Effector memory CD8-positive, alpha-beta T cell (primary cell): ENCODE data around the gene CIAO2B.
A peak's percentile ranks its signal among the peaks of the same experiment; 100 is the strongest.
"Not testable (repeated sequence)": the region's sequence is repeated elsewhere in the genome, so short reads cannot be mapped to it uniquely, and the experiment has no call there.

Source experiments
- ATAC-seq: fragments of 150-1000 bp; cut with Tn5 transposase; replicated peaks from 2 replicates; pipeline ENCODE4 v1.10.0; 2021; ENCODE audit warnings: mild to moderate bottlenecking, moderate library complexity
- DNase-seq, 3 experiments: peaks; one replicate each; pipeline ENCODE4 v3.0.0; 2021
- H3K27ac Mint-ChIP-seq, 2 donors: one replicate each; pipeline ENCODE4 v1.8.0; 2022; ENCODE audit warnings: mild to moderate bottlenecking in 2 of 2, mixed read lengths in 2 of 2, moderate library complexity in 2 of 2
- H3K27me3 Mint-ChIP-seq, 2 donors: one replicate each; pipeline ENCODE4 v1.8.0; 2022; ENCODE audit warnings: mixed read lengths in 2 of 2
- H3K36me3 Mint-ChIP-seq: one replicate; pipeline ENCODE4 v1.8.0; 2022; ENCODE audit warnings: mild to moderate bottlenecking, moderate library complexity, mixed read lengths; ENCODE audit not compliant: insufficient read depth
- H3K4me1 Mint-ChIP-seq, 2 donors: one replicate each; pipeline ENCODE4 v1.8.0; 2022; ENCODE audit warnings: low read depth in 2 of 2, mixed read lengths in 2 of 2
- H3K4me3 Mint-ChIP-seq, 2 donors: one replicate each; pipeline ENCODE4 v1.8.0; 2022; ENCODE audit warnings: mild to moderate bottlenecking in 2 of 2, mixed read lengths in 2 of 2, moderate library complexity in 2 of 2
- H3K9me3 Mint-ChIP-seq, 2 donors: one replicate each; pipeline ENCODE4 v1.8.0; 2022; ENCODE audit warnings: mixed read lengths in 2 of 2

CIAO2B gene

GRCh38 chr16:66950971-66951790 is 17.0 kb upstream of the CIAO2B start:
- Mint-ChIP-seq H3K27ac (no peak overlapping the region), H3K4me3 (no peak overlapping the region), H3K27me3 (peaks cover 36 to 73% of the 10 kb centered on the region in 2 donors), H3K4me1 (peaks cover 23 to 26% of the 10 kb centered on the region in 2 donors), H3K9me3 (no peaks in the 10 kb centered on the region), H3K36me3 (peaks cover 3% of the 10 kb centered on the region)
- no peak for DNase-seq
- no peak for ATAC-seq

DNA sequence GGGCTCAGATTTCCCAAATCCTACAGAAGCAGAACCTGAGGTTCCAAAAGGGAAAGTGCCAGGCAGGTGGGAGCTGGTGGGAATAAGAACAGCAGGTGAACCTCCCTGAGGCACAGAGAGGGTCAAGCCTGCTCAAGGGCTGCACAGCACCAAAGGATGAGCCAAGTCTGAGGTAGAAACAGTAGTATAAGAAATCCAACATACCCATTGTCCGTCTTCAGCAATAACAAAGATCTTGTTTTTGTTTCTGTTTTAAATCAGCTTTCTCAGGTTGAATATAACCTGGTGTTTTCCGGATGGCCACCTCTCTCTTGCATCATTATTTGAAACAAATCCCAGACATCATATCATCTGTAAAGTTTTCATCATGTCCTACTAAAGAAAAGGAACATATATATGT is 16.2 kb upstream of the CIAO2B start:
- ATAC-seq: no peak
- Mint-ChIP-seq H3K27ac (no peak overlapping the region), H3K4me3 (no peak overlapping the region)

GRCh38 chr16:66949472-66949871 is 15.3 kb upstream of the CIAO2B start:
- H3K36me3 Mint-ChIP-seq: peaks cover 6% of the 10 kb centered on the region
- DNase-seq (no peak), ATAC-seq (no peak)
- H3K9me3 Mint-ChIP-seq: no peaks in the 10 kb centered on the region
- peaks cover 36 to 61% of the 10 kb centered on the region in 2 donors for H3K27me3 Mint-ChIP-seq
- no peak overlapping the region for H3K27ac Mint-ChIP-seq
- H3K4me3 Mint-ChIP-seq: peak overlapping the region in 1 of 2 donors; percentile 17
- peaks cover 23 to 26% of the 10 kb centered on the region in 2 donors for H3K4me1 Mint-ChIP-seq

More for the DNA sequence above, 16.2 kb upstream of the CIAO2B start:
- Mint-ChIP-seq H3K9me3 (no peaks in the 10 kb centered on the region), H3K27me3 (peaks cover 36 to 66% of the 10 kb centered on the region in 2 donors), H3K4me1 (peaks cover 23 to 26% of the 10 kb centered on the region in 2 donors), H3K36me3 (peaks cover 3% of the 10 kb centered on the region)
- DNase-seq: no peak

GRCh38 chr16:66948837-66949225 is 14.6 kb upstream of the CIAO2B start:
- ATAC-seq (no peak), DNase-seq (no peak)
- H3K4me3 Mint-ChIP-seq: peak overlapping the region; percentile 83 to 90
- H3K9me3 Mint-ChIP-seq: no peaks in the 10 kb centered on the region
- peaks cover 20 to 23% of the 10 kb centered on the region in 2 donors for H3K4me1 Mint-ChIP-seq
- peaks cover 7% of the 10 kb centered on the region for H3K36me3 Mint-ChIP-seq
- peak overlapping the region in 1 of 2 donors; percentile 60 for H3K27ac Mint-ChIP-seq
- H3K27me3 Mint-ChIP-seq: peaks cover 31 to 55% of the 10 kb centered on the region in 2 donors

DNA sequence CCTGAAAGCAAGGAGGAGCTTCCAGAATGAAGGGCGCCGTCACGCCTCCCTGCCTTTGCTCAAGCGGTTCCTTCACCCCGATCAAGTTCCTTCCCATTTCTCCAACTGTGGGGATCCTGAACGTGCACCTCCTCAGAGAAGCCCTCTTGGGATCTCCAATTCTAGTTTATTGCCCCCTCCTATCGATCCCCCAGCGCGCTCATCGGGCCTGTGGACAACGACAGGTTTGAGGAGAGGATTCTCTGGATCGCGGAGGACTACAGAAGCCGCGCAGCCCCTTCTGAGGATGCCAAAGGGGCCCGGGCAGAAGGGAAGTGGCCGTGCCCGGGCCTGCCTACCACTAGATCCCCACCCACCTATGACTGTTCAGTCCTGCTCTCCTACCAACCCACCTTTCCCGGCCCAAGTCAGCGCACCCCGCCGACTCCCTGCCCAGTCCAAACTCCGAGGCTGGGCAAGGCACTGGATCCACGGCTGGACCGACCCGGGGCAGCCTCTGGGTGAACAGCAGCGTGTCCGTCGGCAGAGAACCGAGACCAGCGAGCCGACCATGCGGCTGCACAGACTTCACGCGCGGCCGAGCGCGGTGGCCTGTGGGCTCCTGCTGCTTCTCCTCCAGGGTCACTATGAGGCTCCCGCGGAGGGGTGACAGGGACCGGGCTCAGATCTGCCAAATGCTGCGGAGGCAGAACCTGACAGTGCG is 14.1 kb upstream of the CIAO2B start:
- H3K4me3 Mint-ChIP-seq: peak overlapping the region; percentile 83 to 90
- peak overlapping the region in 1 of 2 donors; percentile 60 for H3K27ac Mint-ChIP-seq
- H3K27me3 Mint-ChIP-seq: peaks cover 27 to 50% of the 10 kb centered on the region in 2 donors
- H3K36me3 Mint-ChIP-seq: peaks cover 7% of the 10 kb centered on the region
- ATAC-seq: peak; percentile 18
- H3K9me3 Mint-ChIP-seq: no peaks in the 10 kb centered on the region
- no peak for DNase-seq
- H3K4me1 Mint-ChIP-seq: peaks cover 20 to 21% of the 10 kb centered on the region in 2 donors

DNA sequence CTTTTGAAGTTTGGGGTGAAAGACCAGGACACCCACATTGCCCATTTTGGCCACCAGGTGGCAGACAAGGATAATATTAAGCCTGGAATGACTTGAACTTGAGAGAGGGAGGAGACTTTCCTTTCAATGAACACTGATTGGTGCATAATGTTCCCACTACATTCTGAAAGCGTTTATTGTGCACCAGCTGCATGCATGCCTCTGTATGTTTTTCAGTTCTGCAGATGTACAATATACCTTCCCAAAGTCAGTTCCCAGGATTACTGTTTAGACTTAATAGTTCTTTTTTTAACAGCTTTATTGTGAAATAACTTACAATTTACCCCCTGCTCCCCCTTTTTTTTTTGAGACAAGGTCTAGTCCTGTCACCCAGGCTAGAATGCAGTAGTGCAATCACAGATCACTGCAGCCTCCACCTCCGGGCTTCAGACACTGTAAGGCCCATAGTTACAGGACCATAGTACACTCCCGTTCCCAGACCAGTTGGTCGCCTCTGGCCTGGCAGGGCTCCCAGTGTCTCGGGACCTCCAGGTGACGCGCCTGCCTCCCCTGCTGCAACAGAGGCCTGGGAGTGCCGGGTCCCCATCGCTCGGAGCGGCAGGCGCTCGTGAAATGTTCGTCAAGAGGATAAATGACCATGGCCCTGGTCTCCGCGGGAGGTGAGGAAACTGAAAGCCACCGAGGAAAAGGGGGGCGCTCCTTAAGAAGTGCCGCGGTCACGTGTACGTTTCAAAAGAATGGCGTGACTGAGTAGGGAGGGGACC is 13.3 kb upstream of the CIAO2B start:
- H3K27ac Mint-ChIP-seq: peak overlapping the region; percentile 40 to 58
- H3K4me3 Mint-ChIP-seq: peak overlapping the region; percentile 83 to 90

DNA sequence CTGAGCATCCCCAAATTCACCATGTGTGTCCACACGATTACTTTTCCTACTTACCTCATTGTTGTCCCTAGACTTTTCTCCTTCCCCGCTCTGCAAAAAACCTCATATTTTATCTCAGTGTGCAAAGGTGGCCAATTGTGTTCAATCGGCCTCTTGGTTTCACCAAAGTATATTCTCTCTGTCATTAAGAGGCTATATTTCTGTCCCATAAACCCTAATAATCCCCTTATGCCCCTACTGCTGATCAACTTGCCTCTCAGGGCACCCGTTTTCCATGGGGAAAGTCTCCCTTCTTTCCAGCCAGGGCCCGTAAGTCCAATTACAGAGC is 12.7 kb upstream of the CIAO2B start:
- peak overlapping the region in 1 of 2 donors; percentile 83 for H3K4me3 Mint-ChIP-seq
- DNase-seq (no peak), ATAC-seq (no peak)
- H3K27ac Mint-ChIP-seq: peak overlapping the region; percentile 25 to 40
- peaks cover 20 to 21% of the 10 kb centered on the region in 2 donors for H3K4me1 Mint-ChIP-seq
- H3K27me3 Mint-ChIP-seq: peaks cover 26 to 36% of the 10 kb centered on the region in 2 donors
- H3K9me3 Mint-ChIP-seq: no peaks in the 10 kb centered on the region
- H3K36me3 Mint-ChIP-seq: peaks cover 8% of the 10 kb centered on the region

More for the DNA sequence above, 13.3 kb upstream of the CIAO2B start:
- DNase-seq (peak; percentile 82 to 88 (median 84)), ATAC-seq (peak; percentile 95)
- H3K27me3 Mint-ChIP-seq: peaks cover 27 to 42% of the 10 kb centered on the region in 2 donors
- H3K4me1 Mint-ChIP-seq: peaks cover 20 to 21% of the 10 kb centered on the region in 2 donors
- no peaks in the 10 kb centered on the region for H3K9me3 Mint-ChIP-seq
- peaks cover 7% of the 10 kb centered on the region for H3K36me3 Mint-ChIP-seq

GRCh38 chr16:66946541-66946940 is 12.3 kb upstream of the CIAO2B start:
- H3K9me3 Mint-ChIP-seq: no peaks in the 10 kb centered on the region
- peaks cover 22 to 32% of the 10 kb centered on the region in 2 donors for H3K27me3 Mint-ChIP-seq
- no peak for ATAC-seq
- H3K4me3 Mint-ChIP-seq: no peak overlapping the region
- peaks cover 12% of the 10 kb centered on the region for H3K36me3 Mint-ChIP-seq
- DNase-seq: no peak
- peaks cover 20 to 21% of the 10 kb centered on the region in 2 donors for H3K4me1 Mint-ChIP-seq
- no peak overlapping the region for H3K27ac Mint-ChIP-seq

- no peak overlapping the region for H3K4me3 Mint-ChIP-seq
- no peak overlapping the region for H3K27ac Mint-ChIP-seq
- peaks cover 20 to 21% of the 10 kb centered on the region in 2 donors for H3K4me1 Mint-ChIP-seq
- H3K9me3 Mint-ChIP-seq: no peaks in the 10 kb centered on the region
- H3K27me3 Mint-ChIP-seq: peaks cover 17 to 26% of the 10 kb centered on the region in 2 donors
- no peak for DNase-seq
- H3K36me3 Mint-ChIP-seq: peaks cover 14% of the 10 kb centered on the region
- no peak for ATAC-seq
Measured at GRCh38 chr16:66945939-66946338, 11.7 kb upstream of the CIAO2B start.

- H3K27me3 Mint-ChIP-seq: peaks cover 16 to 17% of the 10 kb centered on the region in 2 donors
- peaks cover 17% of the 10 kb centered on the region for H3K36me3 Mint-ChIP-seq
- not testable (repeated sequence) for H3K9me3 Mint-ChIP-seq, H3K4me3 Mint-ChIP-seq, ATAC-seq, H3K27ac Mint-ChIP-seq, DNase-seq
- H3K4me1 Mint-ChIP-seq: peaks cover 20 to 21% of the 10 kb centered on the region in 2 donors
Measured at GRCh38 chr16:66944971-66945370, 10.8 kb upstream of the CIAO2B start.

DNA sequence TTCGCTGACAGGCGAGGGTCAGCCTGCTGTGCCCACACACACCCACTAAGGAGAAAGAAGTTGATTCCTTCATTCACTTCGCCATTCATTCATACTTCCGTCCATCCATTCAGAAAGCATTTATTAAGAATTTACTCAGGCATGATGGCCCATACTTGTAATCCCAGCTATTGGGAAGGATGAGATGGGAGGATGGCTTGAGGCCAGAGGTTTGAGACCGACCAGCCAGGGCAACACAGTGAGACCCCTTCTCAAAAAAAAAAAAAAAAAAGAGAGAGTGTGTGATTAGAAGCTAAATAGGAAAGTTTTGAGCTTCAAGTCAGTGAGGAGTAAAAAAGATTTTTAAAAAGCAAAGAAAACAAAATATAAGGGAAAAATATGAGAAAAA is 9.8 kb upstream of the CIAO2B start:
- Mint-ChIP-seq H3K27me3 (peaks cover 8% of the 10 kb centered on the region in 2 donors), H3K27ac (peak overlapping the region in 1 of 2 donors; percentile 91), H3K9me3 (no peaks in the 10 kb centered on the region), H3K36me3 (peaks cover 17% of the 10 kb centered on the region), H3K4me1 (peaks cover 20 to 21% of the 10 kb centered on the region in 2 donors), H3K4me3 (no peak overlapping the region)
- DNase-seq (no peak), ATAC-seq (no peak)

DNA sequence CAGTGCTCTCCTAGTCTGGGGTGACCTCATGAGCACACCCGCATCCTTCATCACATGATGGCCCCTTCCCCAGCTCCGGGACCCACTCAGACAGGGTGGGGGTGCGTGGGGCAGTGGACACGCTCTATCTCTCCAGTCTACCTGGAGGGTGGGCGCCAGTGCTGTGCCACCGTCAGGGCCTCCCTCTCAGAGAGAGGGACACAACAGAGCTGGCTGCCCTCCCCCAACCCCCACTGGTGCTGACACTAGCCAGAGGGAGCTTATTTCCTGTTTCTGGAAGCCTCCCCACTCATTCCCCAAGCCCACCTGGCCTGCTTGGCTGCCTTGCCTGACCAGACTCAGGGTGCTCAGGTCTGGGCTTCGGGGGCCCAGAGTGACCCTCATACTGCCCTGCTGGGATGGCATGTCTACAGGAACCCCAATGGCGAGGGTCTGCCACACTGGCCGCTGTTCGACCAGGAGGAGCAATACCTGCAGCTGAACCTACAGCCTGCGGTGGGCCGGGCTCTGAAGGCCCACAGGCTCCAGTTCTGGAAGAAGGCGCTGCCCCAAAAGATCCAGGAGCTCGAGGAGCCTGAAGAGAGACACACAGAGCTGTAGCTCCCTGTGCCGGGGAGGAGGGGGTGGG is 9.3 kb upstream of the CIAO2B start:
- Mint-ChIP-seq H3K9me3 (no peaks in the 10 kb centered on the region), H3K4me1 (peaks cover 16 to 17% of the 10 kb centered on the region in 2 donors), H3K27me3 (peaks cover 3% of the 10 kb centered on the region in 2 donors), H3K36me3 (peaks cover 17% of the 10 kb centered on the region), H3K4me3 (no peak overlapping the region), H3K27ac (peak overlapping the region; percentile 32 to 91)
- ATAC-seq (no peak), DNase-seq (no peak)

DNA sequence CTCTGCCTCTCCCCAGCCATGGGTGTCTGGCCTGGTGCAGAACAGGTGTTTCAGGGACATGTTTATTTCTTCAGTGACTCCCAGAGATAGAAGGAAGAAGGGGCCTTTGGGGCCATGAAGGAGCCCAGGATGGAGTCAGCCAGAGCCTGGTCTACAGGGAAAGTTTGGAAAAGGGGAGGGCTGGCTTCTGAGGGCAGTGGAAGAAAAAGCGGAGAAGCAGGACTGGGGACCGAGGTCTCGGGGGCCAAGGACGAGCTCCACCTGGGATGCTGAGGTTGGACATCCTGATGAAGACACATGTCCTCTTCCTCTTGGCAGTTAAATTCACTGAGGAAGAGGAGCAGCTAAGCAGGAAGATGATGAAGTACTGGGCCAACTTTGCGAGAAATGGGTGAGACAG is 8.8 kb upstream of the CIAO2B start:
- no peak for DNase-seq
- H3K9me3 Mint-ChIP-seq: no peaks in the 10 kb centered on the region
- H3K27ac Mint-ChIP-seq: peak overlapping the region; percentile 2 to 32
- no peak overlapping the region for H3K4me3 Mint-ChIP-seq
- peaks cover 11% of the 10 kb centered on the region in 2 donors for H3K4me1 Mint-ChIP-seq
- peaks cover 19% of the 10 kb centered on the region for H3K36me3 Mint-ChIP-seq
- no peaks in the 10 kb centered on the region for H3K27me3 Mint-ChIP-seq
- no peak for ATAC-seq
